IPS-18c (cell line): ENCODE results near the gene SH3RF3.

Source experiments
- H3K4me3 ChIP-seq: 2 replicates; pipeline ENCODE4 v1.7.0; 2013; ENCODE audit warnings: low read depth, mild to moderate bottlenecking, low read length, moderate library complexity; ENCODE audit not compliant: insufficient read depth
- H3K9me3 ChIP-seq: one replicate; pipeline ENCODE4 v1.6.1; 2013; ENCODE audit warnings: mild to moderate bottlenecking, low read length, moderate library complexity; ENCODE audit not compliant: control insufficient read depth, insufficient read depth

The SH3RF3 gene

DNA sequence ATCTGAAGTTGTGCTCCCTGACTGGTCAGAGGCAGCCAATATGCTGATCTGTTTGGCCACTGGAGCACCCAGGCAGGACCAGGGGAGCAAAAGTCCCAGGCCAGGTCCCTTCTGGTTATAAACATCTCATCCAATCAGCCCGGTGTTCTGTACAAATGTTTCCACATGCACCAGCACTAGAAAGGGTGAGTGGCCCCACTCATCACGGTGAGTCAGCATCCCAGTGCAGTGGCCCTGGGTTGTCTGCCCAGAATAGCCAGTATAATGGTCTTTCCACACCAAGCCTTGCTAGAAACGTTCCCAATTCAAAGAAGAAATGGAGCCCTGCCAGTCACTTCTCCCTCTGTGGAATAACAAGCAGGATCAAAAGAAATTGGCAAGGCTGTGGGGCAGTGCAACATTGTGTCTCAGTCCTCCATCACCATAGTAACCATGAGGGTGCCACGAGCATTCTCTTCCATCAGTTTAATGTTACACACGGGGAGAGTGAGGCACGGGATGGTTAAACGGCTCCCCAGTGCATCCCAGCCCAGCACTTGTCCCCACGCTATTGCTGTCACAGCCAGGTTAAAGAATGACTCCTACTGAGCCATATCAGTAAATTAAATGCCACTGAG, 309.9 kb downstream of the SH3RF3 start:
- Histone ChIP-seq H3K9me3 (no peaks in the 10 kb centered on the region), H3K4me3 (no peak overlapping the region)

GRCh38 chr2:109439390-109439786, 310.4 kb downstream of the SH3RF3 start:
- Histone ChIP-seq H3K9me3 (no peaks in the 10 kb centered on the region), H3K4me3 (no peak overlapping the region)

DNA sequence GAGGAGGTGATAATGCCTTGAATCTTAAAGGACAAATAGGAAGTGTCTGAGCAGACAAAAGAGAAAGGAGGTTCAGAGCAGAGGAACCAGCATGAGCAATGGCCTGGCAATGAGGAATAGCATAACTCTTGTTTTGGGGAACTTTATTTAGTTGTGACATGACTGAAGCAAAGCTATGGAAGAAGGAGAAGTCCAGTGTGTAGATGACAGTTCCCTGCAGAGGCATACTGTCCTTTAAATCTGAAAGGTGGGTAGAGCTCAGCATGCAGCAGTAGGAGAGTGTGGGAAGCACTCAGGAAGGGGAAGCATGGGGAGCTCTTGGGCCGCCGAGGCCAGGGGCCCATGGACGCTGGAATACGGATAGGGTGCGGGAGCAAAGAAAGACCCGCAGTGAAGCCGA, 311.0 kb downstream of the SH3RF3 start:
- Histone ChIP-seq H3K9me3 (no peaks in the 10 kb centered on the region), H3K4me3 (no peak overlapping the region)

DNA sequence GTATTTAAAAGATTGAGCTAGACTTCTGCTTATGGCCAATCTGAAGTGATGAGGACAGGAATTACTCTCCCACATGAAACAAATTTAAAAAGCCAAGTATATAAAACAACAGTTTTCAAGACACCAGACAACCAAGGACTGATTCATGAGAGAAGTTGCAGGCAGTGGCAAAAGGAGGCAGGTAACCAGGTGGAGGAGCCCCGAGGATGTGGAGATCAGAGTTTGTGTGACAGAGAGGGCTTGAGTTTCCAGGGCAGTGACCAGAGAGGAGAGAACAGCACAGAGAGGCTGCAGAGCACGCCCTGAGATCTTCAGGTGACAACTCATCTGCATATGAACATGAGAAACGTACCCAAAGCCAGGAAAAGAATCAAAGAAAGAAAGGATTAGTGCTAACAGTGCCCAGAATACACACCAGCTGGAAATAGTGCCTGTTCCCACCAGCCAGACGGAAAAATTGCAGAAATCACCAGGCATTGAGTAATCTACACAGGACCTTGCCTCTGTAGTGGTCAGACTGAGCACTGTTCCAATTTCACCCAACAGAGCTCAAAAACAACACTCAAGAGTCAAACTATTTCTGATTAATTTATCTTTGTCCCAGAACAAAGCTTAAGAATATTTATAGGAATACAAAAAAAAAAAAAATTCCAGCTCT, 311.6 kb downstream of the SH3RF3 start:
- Histone ChIP-seq H3K9me3 (no peaks in the 10 kb centered on the region), H3K4me3 (no peak overlapping the region)

DNA sequence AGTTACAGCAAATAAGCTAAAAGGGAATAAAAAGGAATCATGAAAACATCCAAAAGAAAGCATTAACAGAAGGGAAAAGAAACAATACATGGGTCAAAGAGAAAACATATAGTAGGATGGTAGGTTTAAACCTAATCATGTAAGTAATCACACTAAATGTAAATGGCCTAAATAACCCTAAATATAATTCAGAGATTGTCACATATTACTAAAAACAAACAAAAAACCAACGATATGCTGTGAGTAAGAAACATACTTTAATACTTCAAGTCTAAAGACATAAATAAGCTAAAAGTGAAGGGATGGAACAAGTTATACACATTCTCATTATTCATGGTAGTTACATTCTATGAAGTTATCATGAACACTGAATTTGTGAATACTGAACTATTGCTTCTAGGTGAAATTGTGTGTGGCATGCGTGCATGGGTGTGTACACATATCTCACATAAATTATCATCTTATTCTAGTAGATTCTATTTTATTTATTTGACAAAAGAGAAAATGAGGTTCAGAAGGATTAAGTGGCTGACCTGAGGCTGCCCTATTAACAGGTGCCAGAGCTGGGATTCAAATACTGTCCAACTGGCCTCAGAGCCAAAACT, 313.8 kb downstream of the SH3RF3 start:
- H3K9me3 ChIP-seq, result no peaks in the 10 kb centered on the region
- no peak overlapping the region for H3K4me3 ChIP-seq

- H3K9me3 ChIP-seq, result no peaks in the 10 kb centered on the region
- no peak overlapping the region for H3K4me3 ChIP-seq
These were observed 315.9 kb downstream of the SH3RF3 start for GRCh38 chr2:109444916-109445315.

DNA sequence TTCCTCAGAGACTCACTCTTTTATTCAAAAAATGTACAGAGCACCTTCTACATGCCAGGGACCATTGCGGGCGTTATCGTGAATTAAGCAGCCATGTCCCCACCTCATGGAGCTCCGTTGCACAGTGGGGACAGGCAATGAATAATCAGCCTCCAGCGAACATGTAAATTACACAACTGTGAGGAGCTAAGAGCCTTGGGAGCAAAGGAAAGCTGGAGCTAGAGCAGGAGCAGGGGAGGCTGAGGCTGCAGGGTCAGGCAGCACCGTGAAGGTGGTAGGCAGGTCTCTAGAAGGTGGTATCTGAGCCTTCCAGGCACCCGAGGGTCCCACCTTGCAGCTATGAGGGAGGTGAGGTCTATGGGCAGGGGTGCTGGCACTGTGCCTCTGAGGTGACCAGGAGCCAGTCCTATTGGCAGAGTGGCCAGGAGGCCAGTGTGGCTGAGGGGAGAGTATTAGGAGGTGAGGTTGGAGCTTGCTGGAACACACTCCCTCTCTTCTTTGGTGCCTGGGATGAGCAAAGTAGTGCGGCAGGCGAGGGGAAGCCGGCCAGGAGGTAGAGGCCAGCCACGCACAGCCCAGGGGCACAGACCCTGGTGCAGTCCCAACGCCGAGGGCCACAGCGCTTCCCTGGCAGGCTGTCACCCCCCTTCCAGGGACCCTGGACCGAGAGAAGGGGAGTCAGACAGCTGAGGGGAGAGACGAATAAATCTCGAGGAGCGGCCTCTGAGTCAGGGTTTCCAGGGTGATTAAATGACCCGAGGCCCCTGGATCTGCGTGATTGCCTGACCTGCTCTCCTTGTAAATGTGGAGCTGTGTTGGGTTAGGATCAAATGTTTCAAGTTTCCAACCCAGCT, 317.5 kb downstream of the SH3RF3 start:
- no peaks in the 10 kb centered on the region for H3K9me3 ChIP-seq

GRCh38 chr2:109447251-109447661, 318.3 kb downstream of the SH3RF3 start:
- H3K9me3 ChIP-seq, result no peaks in the 10 kb centered on the region
- H3K4me3 ChIP-seq, result no peak overlapping the region

More for the DNA sequence above, 317.5 kb downstream of the SH3RF3 start:
- no peak overlapping the region for H3K4me3 ChIP-seq

DNA sequence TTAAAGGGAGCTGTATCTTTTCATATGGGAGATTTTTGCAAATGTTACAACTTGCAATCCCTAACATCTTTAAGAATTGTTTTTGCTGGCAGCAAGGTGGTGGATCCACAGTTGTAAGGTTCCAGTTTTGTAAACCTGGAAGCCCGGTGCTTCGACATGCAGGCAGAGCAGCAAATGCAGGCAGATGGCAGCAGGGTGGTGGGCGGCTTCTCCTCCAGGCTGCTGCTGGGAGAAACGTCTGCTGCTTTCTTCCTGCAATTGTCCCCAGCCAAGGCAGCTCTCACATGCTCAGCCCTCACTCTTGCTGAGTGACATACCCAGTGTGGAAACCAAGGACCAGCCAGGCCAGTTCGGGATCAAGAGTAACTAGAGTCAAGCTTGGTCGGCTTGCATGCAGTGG, 318.8 kb downstream of the SH3RF3 start:
- no peak overlapping the region for H3K4me3 ChIP-seq
- H3K9me3 ChIP-seq, result no peaks in the 10 kb centered on the region

- no peak overlapping the region for H3K4me3 ChIP-seq
- H3K9me3 ChIP-seq, result no peaks in the 10 kb centered on the region
These were observed 319.2 kb downstream of the SH3RF3 start for GRCh38 chr2:109448207-109448606.

DNA sequence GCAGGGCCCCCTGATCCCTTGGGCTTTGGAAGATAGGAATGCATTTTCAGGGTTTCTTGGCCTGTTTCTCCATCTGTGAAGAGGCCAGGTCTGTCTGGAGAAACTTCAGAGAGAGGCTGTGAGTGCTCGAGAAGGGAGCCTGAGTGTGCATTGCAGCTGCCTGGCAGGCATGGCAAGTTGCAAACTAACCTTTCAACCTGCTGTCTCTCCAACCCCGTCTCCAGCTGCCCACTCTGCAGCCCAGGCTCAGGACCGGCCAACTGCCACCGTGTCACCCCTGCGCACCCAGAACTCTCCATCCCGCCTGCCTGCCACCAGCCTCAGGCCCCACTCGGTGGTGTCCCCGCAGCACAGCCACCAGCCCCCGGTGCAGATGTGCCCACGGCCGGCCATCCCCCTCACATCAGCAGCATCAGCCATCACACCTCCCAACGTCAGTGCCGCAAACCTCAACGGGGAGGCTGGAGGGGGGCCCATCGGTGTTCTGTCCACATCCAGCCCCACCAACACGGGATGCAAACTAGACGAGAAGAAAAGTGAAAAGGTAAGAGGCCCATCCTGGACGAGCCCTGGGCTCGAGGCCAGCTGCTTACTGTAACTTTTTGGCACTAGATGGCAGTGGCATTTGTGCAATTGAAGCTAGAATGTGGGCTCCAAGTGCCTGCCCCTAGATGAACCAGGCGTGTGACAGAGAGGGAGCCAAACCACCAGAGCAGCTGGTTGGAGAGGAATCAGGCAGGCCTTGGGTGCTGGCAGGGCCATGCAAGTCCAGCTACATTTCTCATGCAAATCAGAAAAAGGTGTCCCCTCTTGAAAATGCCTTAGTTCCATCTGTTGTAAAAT, 320.2 kb downstream of the SH3RF3 start:
- Histone ChIP-seq H3K4me3 (no peak overlapping the region), H3K9me3 (no peaks in the 10 kb centered on the region)

DNA sequence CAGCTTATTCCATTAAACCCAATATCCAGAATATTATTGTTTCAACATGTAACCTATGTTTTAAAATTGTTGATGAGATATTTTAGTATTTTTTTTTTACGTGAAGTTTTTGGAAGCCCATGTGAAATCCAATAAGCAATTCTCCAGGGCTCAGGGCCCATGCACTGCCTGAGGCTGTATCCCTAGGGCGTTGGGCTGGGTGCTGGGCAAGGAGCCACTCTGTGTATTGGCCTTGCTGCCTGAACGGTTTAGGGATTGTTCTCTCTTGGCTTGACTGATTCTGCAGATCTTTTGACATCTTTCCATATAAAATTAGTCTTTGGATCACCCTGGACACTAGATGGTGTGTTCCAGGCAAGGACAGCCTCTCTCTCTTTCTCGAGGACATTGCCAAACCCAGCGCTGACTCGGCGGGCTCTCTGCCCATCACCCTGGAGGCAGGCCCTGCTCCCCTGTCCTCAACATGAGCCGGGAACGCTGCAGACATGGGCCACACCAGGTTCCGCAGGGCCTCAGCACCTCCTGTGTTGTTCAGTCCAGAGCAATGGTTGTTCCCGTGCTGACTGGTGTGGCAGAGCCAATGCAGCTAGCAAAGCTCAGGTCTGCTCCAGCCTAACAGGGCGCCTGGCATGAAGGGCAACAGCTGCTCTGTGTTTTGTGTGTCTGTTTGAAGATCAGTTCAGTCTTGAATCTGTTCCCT, 321.7 kb downstream of the SH3RF3 start:
- Histone ChIP-seq H3K9me3 (no peaks in the 10 kb centered on the region), H3K4me3 (no peak overlapping the region)

DNA sequence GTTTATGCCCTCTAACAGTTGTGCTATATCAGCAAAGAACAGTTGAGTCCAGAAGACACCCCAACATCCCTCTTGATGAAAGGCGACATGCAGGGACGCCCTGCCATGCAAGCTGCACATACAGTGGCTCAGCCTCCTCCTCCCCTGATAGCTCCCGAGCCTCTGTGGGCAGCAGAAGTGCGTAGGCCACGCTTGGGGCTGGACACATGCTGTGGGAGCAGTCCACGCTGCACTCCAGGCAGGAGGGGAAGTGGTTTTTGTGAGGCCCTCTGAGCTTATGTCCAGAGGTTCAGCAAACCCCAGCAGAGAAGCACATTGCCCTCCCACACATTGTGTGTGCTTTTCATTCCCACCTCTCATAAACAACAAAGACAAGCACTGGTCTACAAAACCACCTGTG, 322.7 kb downstream of the SH3RF3 start:
- no peaks in the 10 kb centered on the region for H3K9me3 ChIP-seq
- H3K4me3 ChIP-seq, result no peak overlapping the region

GRCh38 chr2:109452318-109453305, 323.6 kb downstream of the SH3RF3 start:
- H3K9me3 ChIP-seq, result no peaks in the 10 kb centered on the region
- H3K4me3 ChIP-seq, result no peak overlapping the region

GRCh38 chr2:109453371-109453995, 324.5 kb downstream of the SH3RF3 start:
- no peak overlapping the region for H3K4me3 ChIP-seq
- H3K9me3 ChIP-seq, result no peaks in the 10 kb centered on the region
